HEK293 (cell line): ENCODE measurements around the gene COL11A2.

Experiments
- CTCF ChIA-PET: fragments of 350-600 bp; formaldehyde crosslinking; extraction: SDS; loops from one replicate; lab custom pipeline; 2021; ENCODE audit warnings: antibody characterized with exemption; lab: Yijun Ruan, JAX
- POLR2A ChIA-PET: fragments of 300-600 bp; formaldehyde crosslinking; extraction: SDS; loops from one replicate; lab custom pipeline; 2020; ENCODE audit warnings: antibody characterized with exemption, inconsistent platforms; lab: Yijun Ruan, JAX
- H3K27ac ChIP-seq: fragments of 200-500 bp; sonication (Bioruptor generic); 2 replicates; pipeline ENCODE4 v1.5.1; 2014; ENCODE audit warnings: low read depth, low read length, control low read depth, inconsistent platforms; ENCODE audit errors: extremely low read depth
- H3K36me3 ChIP-seq, 2 experiments: fragments of 200-500 bp in 1 of 2; sonication (Bioruptor generic) in 1 of 2; 1 replicate in 1 of 2; 2 replicates in 1 of 2; pipeline ENCODE4 v1.5.1; 2014 to 2017; ENCODE audit warnings: inconsistent platforms in 2 of 2, low read length in 2 of 2; ENCODE audit not compliant: control insufficient read depth in 2 of 2, insufficient read depth in 1 of 2
- H3K4me1 ChIP-seq: fragments of 200-500 bp; sonication (Bioruptor generic); 2 replicates; pipeline ENCODE4 v1.5.1; 2014; ENCODE audit warnings: mild to moderate bottlenecking, low read length, inconsistent platforms; ENCODE audit not compliant: control insufficient read depth, insufficient read depth
- H3K4me3 ChIP-seq: 2 replicates; pipeline ENCODE4 v1.5.1; 2011; ENCODE audit warnings: low read depth, mild to moderate bottlenecking, control low read depth, low read length, moderate library complexity
- H3K9me3 ChIP-seq: fragments of 200-500 bp; sonication (Bioruptor generic); 2 replicates; pipeline ENCODE4 v1.5.1; 2014; ENCODE audit warnings: low read depth, low read length, inconsistent platforms; ENCODE audit not compliant: control insufficient read depth, insufficient read depth
- GFI1B ChIP-seq: fragments of 450-650 bp; formaldehyde crosslinking; IDR thresholded peaks from 2 replicates; pipeline ENCODE4 v1.5.1; 2016; ENCODE audit warnings: missing biosample characterization, missing genetic modification characterization
- KLF10 ChIP-seq: fragments of 450-650 bp; IDR thresholded peaks from 2 replicates; pipeline ENCODE4 v1.5.1; 2018; ENCODE audit warnings: missing biosample characterization, mild to moderate bottlenecking, missing genetic modification characterization
- REST ChIP-seq: fragments of 450-650 bp; formaldehyde crosslinking; IDR thresholded peaks from 2 replicates; pipeline ENCODE4 v1.5.1; 2016; ENCODE audit warnings: missing biosample characterization, missing genetic modification characterization
- SP2 ChIP-seq: fragments of 450-650 bp; formaldehyde crosslinking; IDR thresholded peaks from 2 replicates; pipeline ENCODE4 v1.5.1; 2016; ENCODE audit warnings: missing biosample characterization, missing genetic modification characterization
- YY1 ChIP-seq: fragments of 450-650 bp; formaldehyde crosslinking; IDR thresholded peaks from 2 replicates; pipeline ENCODE4 v1.5.1; 2018; ENCODE audit warnings: missing biosample characterization, missing genetic modification characterization
- ZNF155 ChIP-seq: fragments of 450-650 bp; formaldehyde crosslinking; IDR thresholded peaks from 2 replicates; pipeline ENCODE4 v1.5.1; 2016; ENCODE audit warnings: missing biosample characterization, missing genetic modification characterization
- ZNF266 ChIP-seq: fragments of 450-650 bp; formaldehyde crosslinking; IDR thresholded peaks from 2 replicates; pipeline ENCODE4 v1.5.1; 2016; ENCODE audit warnings: missing biosample characterization, missing genetic modification characterization, low read depth
- ZNF366 ChIP-seq: fragments of 450-650 bp; formaldehyde crosslinking; conservative IDR thresholded peaks from 2 replicates; pipeline ENCODE4 v1.5.1; 2016; ENCODE audit warnings: missing biosample characterization, missing genetic modification characterization
- ZNF518A ChIP-seq: fragments of 450-650 bp; formaldehyde crosslinking; conservative IDR thresholded peaks from 2 replicates; pipeline ENCODE4 v1.5.1; 2016; ENCODE audit warnings: low read depth, missing biosample characterization, missing genetic modification characterization
- ZNF521 ChIP-seq: fragments of 450-650 bp; formaldehyde crosslinking; IDR thresholded peaks from 2 replicates; pipeline ENCODE4 v1.5.1; 2017; ENCODE audit warnings: missing biosample characterization, mild to moderate bottlenecking, missing genetic modification characterization
- ZNF624 ChIP-seq: fragments of 450-650 bp; formaldehyde crosslinking; IDR thresholded peaks from 2 replicates; pipeline ENCODE4 v1.5.1; 2017; ENCODE audit warnings: missing biosample characterization, missing genetic modification characterization
- ZNF629 ChIP-seq: fragments of 450-650 bp; formaldehyde crosslinking; IDR thresholded peaks from 2 replicates; pipeline ENCODE4 v1.5.1; 2017; ENCODE audit warnings: missing biosample characterization, missing genetic modification characterization
- ZNF664 ChIP-seq: fragments of 450-650 bp; formaldehyde crosslinking; IDR thresholded peaks from 2 replicates; pipeline ENCODE4 v1.5.1; 2016; ENCODE audit warnings: missing biosample characterization, missing genetic modification characterization
- ZNF677 ChIP-seq: fragments of 450-650 bp; IDR thresholded peaks from 2 replicates; pipeline ENCODE4 v1.5.0; 2018; ENCODE audit warnings: missing biosample characterization, mild to moderate bottlenecking, missing genetic modification characterization, moderate library complexity
- ZNF701 ChIP-seq: fragments of 450-650 bp; formaldehyde crosslinking; IDR thresholded peaks from 2 replicates; pipeline ENCODE4 v1.5.1; 2016; ENCODE audit warnings: missing biosample characterization, missing genetic modification characterization
- ZNF704 ChIP-seq: fragments of 450-650 bp; formaldehyde crosslinking; IDR thresholded peaks from 2 replicates; pipeline ENCODE4 v1.5.1; 2016; ENCODE audit warnings: missing biosample characterization, missing genetic modification characterization
- ZNF776 ChIP-seq: fragments of 450-650 bp; formaldehyde crosslinking; IDR thresholded peaks from 2 replicates; pipeline ENCODE4 v1.5.0; 2017; ENCODE audit warnings: missing biosample characterization, missing genetic modification characterization, borderline replicate concordance
- ZNF792 ChIP-seq: fragments of 450-650 bp; formaldehyde crosslinking; IDR thresholded peaks from 2 replicates; pipeline ENCODE4 v1.5.1; 2016; ENCODE audit warnings: missing biosample characterization, missing genetic modification characterization
- ZSCAN18 ChIP-seq: fragments of 450-650 bp; formaldehyde crosslinking; IDR thresholded peaks from 2 replicates; pipeline ENCODE4 v1.5.1; 2016; ENCODE audit warnings: missing biosample characterization, missing genetic modification characterization
- ZXDB ChIP-seq: fragments of 450-650 bp; formaldehyde crosslinking; IDR thresholded peaks from 2 replicates; pipeline ENCODE4 v1.5.1; 2016; ENCODE audit warnings: missing biosample characterization, missing genetic modification characterization

COL11A2 gene

GRCh38 chr6:33237741-33238140 is 45.5 kb upstream of the COL11A2 start:
- Histone ChIP-seq H3K9me3 (no peaks in the 10 kb centered on the region), H3K36me3 (no peaks in the 10 kb centered on the region), H3K4me1 (peaks cover 6% of the 10 kb centered on the region), H3K27ac (no peak overlapping the region), H3K4me3 (no peak overlapping the region)
- ChIA-PET CTCF (interaction anchor here (1.2 to 3.3 kb wide), 2 partner anchors 11 to 41 kb away, joined by 4 to 22 read pairs; no protein-coding TSS in a partner anchor), POLR2A (no interaction called here)
- TF ChIP-seq ZNF704 (tag by site-specific recombination) (no peak), ZNF521 (tag by site-specific recombination) (no peak), YY1 (tag by site-specific recombination) (no peak), ZNF677 (tag by site-specific recombination) (no peak), ZNF776 (tag by site-specific recombination) (no peak), REST (tag by site-specific recombination) (no peak), KLF10 (tag by site-specific recombination) (no peak), GFI1B (tag by site-specific recombination) (no peak), ZXDB (no peak), SP2 (tag by site-specific recombination) (no peak), ZSCAN18 (no peak), ZNF518A (tag by site-specific recombination) (no peak), ZNF664 (tag by site-specific recombination) (no peak), ZNF266 (no peak), ZNF624 (tag by site-specific recombination) (no peak), ZNF366 (tag by site-specific recombination) (no peak), ZNF155 (tag by site-specific recombination) (no peak), ZNF701 (tag by site-specific recombination) (no peak), ZNF629 (tag by site-specific recombination) (no peak), ZNF792 (tag by site-specific recombination) (no peak)
